ENCODE data around the gene STAB1. TPM values are rescaled to one million over a fixed set of nuclear protein-coding genes. Genes with fewer than 3 reads are reported as not detected.

The STAB1 gene
- total RNA-seq, 3 donors from 2014 or later: 47.7 to 149 (median 55.4) TPM

- H3K27me3 ChIP-seq: no peaks in the 10 kb centered on the region
- no peaks in the 10 kb centered on the region for H3K9me3 ChIP-seq
- no peaks in the 10 kb centered on the region for H3K36me3 ChIP-seq
- peak in 1 of 2 donors; percentile 49 for DNase-seq (ENCODE audit: low spot score in 2 of 2)
- peak overlapping the region; percentile 64 to 97 (median 70) for H3K4me3 ChIP-seq
- H3K4me1 ChIP-seq: peaks cover 7 to 10% of the 10 kb centered on the region in 2 donors
- intact Hi-C loops (cut with DNase I; ENCODE audit: low total_unique reads): loop anchor here (10.0 kb wide), 2 partner anchors 57 to 173 kb away; partner anchors contain the start of genes GLT8D1 and SPCS1
- H3K27ac ChIP-seq: peak overlapping the region; percentile 40 to 94
- TF ChIP-seq POLR2A (IDR thresholded peaks at IDR 0.05): no peak
- no peak for TF ChIP-seq CTCF (IDR thresholded peaks at IDR 0.05)
- TF ChIP-seq POLR2AphosphoS5 (IDR thresholded peaks at IDR 0.05): no peak
Measured at GRCh38 chr3:52531860-52532516, 36.9 kb downstream of the STAB1 start.

GRCh38 chr3:52532517-52532837, 37.3 kb downstream of the STAB1 start:
- Histone ChIP-seq H3K27ac (peak overlapping the region; percentile 60 to 94), H3K4me3 (peak overlapping the region; percentile 64 to 97 (median 70))
- TF ChIP-seq CTCF (IDR thresholded peaks at IDR 0.05): no peak
- no peak for TF ChIP-seq POLR2AphosphoS5 (IDR thresholded peaks at IDR 0.05)
- TF ChIP-seq POLR2A (IDR thresholded peaks at IDR 0.05): no peak

GRCh38 chr3:52532838-52533622, 37.9 kb downstream of the STAB1 start:
- DNase-seq (ENCODE audit: low spot score in 2 of 2): peak in 1 of 2 donors; percentile 19
- no peak for TF ChIP-seq POLR2A (IDR thresholded peaks at IDR 0.05)
- no peak for TF ChIP-seq CTCF (IDR thresholded peaks at IDR 0.05)
- peak in 1 of 3 donors; percentile 3 for TF ChIP-seq POLR2AphosphoS5 (IDR thresholded peaks at IDR 0.05)
- H3K4me1 ChIP-seq: peaks cover 16% of the 10 kb centered on the region in 2 donors
- no peaks in the 10 kb centered on the region for H3K9me3 ChIP-seq
- peak overlapping the region; percentile 64 to 97 (median 70) for H3K4me3 ChIP-seq
- H3K36me3 ChIP-seq: no peaks in the 10 kb centered on the region
- intact Hi-C loops (cut with DNase I; ENCODE audit: low total_unique reads): loop anchor here (10.0 kb wide), 2 partner anchors 58 to 172 kb away; partner anchors contain the start of genes GLT8D1 and SPCS1
- H3K27me3 ChIP-seq: no peaks in the 10 kb centered on the region
- H3K27ac ChIP-seq: peak overlapping the region; percentile 60 to 94

More at GRCh38 chr3:52532517-52532837, 37.3 kb downstream of the STAB1 start:
- no peaks in the 10 kb centered on the region for H3K36me3 ChIP-seq
- no peak for DNase-seq (ENCODE audit: low spot score in 2 of 2)
- no peaks in the 10 kb centered on the region for H3K9me3 ChIP-seq
- H3K4me1 ChIP-seq: peaks cover 10 to 11% of the 10 kb centered on the region in 2 donors
- no peaks in the 10 kb centered on the region for H3K27me3 ChIP-seq
- intact Hi-C loops (cut with DNase I; ENCODE audit: low total_unique reads): loop anchor here (10.0 kb wide), 2 partner anchors 58 to 172 kb away; partner anchors contain the start of genes GLT8D1 and SPCS1

- intact Hi-C loops (cut with DNase I; ENCODE audit: low total_unique reads): loop anchor here (10.0 kb wide), 2 partner anchors 59 to 171 kb away; partner anchors contain the start of genes GLT8D1 and SPCS1
- peak in 1 of 2 donors; percentile 46 for DNase-seq (ENCODE audit: low spot score in 2 of 2)
Measured at GRCh38 chr3:52533623-52534280, 38.6 kb downstream of the STAB1 start, which contains the start of gene NT5DC2. Gene NT5DC2, minus strand, starts transcription at chr3:52533857. Its CDS starts 120 bp downstream, at chr3:52533737.

More at GRCh38 chr3:52533623-52534280, 38.6 kb downstream of the STAB1 start, which contains the start of gene NT5DC2:
- Histone ChIP-seq H3K27ac (peak within 1 kb of the TSS; percentile 73 to 94), H3K9me3 (no peaks in the 10 kb centered on the region), H3K36me3 (no peaks in the 10 kb centered on the region), H3K4me1 (peaks cover 16 to 19% of the 10 kb centered on the region in 2 donors), H3K27me3 (no peaks in the 10 kb centered on the region), H3K4me3 (peak within 1 kb of the TSS; percentile 64 to 97 (median 70))
- no peak for TF ChIP-seq POLR2A (IDR thresholded peaks at IDR 0.05)
- no peak for TF ChIP-seq POLR2AphosphoS5 (IDR thresholded peaks at IDR 0.05)
- no peak for TF ChIP-seq CTCF (IDR thresholded peaks at IDR 0.05)

Measured in breast epithelium (tissue), 4 donors.